ENCODE data around the gene PCDHGA5. TPM values are rescaled to one million over a fixed set of nuclear protein-coding genes. Genes with fewer than 3 reads are reported as not detected.
"Not testable (repeated sequence)": the region's sequence is repeated elsewhere in the genome, so short reads cannot be mapped to it uniquely, and the experiment has no call there.

PCDHGA5 gene
- total and polyA plus RNA-seq, 3 donors from 2014 or later = 1.5 to 12.2 (median 9.4) TPM

DNA sequence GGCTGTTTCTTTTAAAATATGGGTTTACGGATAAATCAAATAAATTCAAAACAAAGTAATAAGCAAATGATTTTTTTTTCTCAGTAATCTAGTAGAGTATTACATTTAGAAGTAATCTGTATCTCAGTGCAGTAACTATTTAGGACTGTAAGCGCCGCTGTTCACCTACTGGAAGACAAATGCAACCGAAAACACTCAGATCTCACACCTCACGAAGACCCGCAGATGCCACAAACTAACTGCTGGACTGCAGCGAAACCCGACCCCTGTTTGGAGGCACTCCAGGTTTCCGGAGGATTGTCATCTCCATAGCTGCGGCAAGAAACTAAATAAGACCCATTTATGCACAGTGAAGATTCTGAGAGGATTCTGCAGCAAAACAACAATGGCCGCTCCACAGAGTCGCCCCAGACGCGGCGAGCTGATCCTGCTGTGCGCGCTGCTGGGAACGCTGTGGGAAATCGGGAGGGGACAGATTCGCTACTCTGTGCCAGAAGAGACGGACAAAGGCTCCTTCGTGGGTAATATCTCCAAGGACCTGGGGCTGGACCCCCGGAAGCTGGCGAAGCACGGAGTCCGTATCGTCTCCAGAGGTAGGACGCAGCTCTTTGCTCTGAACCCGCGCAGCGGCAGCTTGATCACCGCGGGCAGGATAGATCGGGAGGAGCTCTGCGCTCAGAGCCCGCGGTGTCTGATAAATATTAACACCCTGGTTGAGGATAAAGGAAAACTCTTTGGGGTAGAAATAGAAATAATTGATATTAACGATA is 28.7 kb downstream of the PCDHGA5 start, which contains the start of gene PCDHGA8:
Gene PCDHGA8, plus strand, starts transcription at position 205 of the 770 bp plus-strand sequence. Its CDS starts 181 bp downstream, at position 386.
- no peak for DNase-seq
- 25 to 28% methylated on average over 33 to 38 of the region's 38 CpGs for WGBS, 2 donors
- no peaks in the 10 kb centered on the region for H3K9me3 ChIP-seq
- peak within 1 kb of the TSS in 1 of 2 donors; percentile 38 for H3K4me3 ChIP-seq
- H3K27me3 ChIP-seq = no peaks in the 10 kb centered on the region
- H3K4me1 ChIP-seq = no peaks in the 10 kb centered on the region
- H3K27ac ChIP-seq = no peak within 1 kb of the TSS
- intact Hi-C loops (cut with DNase I; ENCODE audit: low total_unique reads) = no loop called here
- H3K36me3 ChIP-seq (ENCODE audit: low read depth, missing control alignments) = no peaks in the 10 kb centered on the region
- TF ChIP-seq POLR2A (IDR thresholded peaks at IDR 0.05) = no peak
- TF ChIP-seq, protein P1, sequence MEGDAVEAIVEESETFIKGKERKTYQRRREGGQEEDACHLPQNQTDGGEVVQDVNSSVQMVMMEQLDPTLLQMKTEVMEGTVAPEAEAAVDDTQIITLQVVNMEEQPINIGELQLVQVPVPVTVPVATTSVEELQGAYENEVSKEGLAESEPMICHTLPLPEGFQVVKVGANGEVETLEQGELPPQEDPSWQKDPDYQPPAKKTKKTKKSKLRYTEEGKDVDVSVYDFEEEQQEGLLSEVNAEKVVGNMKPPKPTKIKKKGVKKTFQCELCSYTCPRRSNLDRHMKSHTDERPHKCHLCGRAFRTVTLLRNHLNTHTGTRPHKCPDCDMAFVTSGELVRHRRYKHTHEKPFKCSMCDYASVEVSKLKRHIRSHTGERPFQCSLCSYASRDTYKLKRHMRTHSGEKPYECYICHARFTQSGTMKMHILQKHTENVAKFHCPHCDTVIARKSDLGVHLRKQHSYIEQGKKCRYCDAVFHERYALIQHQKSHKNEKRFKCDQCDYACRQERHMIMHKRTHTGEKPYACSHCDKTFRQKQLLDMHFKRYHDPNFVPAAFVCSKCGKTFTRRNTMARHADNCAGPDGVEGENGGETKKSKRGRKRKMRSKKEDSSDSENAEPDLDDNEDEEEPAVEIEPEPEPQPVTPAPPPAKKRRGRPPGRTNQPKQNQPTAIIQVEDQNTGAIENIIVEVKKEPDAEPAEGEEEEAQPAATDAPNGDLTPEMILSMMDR (IDR thresholded peaks at IDR 0.05) = no peak

DNA sequence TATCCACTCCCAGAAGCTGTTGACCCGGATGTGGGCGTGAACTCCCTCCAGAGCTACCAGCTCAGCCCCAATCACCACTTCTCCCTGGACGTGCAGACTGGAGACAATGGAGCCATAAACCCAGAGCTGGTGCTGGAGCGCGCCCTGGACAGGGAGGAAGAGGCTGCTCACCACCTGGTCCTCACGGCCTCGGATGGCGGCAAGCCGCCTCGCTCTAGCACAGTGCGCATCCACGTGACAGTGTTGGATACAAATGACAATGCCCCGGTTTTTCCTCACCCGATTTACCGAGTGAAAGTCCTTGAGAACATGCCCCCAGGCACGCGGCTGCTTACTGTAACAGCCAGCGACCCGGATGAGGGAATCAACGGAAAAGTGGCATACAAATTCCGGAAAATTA is 29.3 kb downstream of the PCDHGA5 start:
- Histone ChIP-seq H3K4me1 (no peaks in the 10 kb centered on the region), H3K4me3 (peak overlapping the region in 1 of 2 donors; percentile 38), H3K27ac (no peak overlapping the region), H3K9me3 (no peaks in the 10 kb centered on the region), H3K27me3 (no peaks in the 10 kb centered on the region), H3K36me3 (ENCODE audit: low read depth, missing control alignments) (no peaks in the 10 kb centered on the region)
- intact Hi-C loops (cut with DNase I; ENCODE audit: low total_unique reads) = no loop called here
- no peak for DNase-seq
- WGBS, 2 donors = 24 to 33% methylated on average over 21 of the region's 21 CpGs
- TF ChIP-seq, protein P1 (IDR thresholded peaks at IDR 0.05) = no peak
- no peak for TF ChIP-seq POLR2A (IDR thresholded peaks at IDR 0.05)

DNA sequence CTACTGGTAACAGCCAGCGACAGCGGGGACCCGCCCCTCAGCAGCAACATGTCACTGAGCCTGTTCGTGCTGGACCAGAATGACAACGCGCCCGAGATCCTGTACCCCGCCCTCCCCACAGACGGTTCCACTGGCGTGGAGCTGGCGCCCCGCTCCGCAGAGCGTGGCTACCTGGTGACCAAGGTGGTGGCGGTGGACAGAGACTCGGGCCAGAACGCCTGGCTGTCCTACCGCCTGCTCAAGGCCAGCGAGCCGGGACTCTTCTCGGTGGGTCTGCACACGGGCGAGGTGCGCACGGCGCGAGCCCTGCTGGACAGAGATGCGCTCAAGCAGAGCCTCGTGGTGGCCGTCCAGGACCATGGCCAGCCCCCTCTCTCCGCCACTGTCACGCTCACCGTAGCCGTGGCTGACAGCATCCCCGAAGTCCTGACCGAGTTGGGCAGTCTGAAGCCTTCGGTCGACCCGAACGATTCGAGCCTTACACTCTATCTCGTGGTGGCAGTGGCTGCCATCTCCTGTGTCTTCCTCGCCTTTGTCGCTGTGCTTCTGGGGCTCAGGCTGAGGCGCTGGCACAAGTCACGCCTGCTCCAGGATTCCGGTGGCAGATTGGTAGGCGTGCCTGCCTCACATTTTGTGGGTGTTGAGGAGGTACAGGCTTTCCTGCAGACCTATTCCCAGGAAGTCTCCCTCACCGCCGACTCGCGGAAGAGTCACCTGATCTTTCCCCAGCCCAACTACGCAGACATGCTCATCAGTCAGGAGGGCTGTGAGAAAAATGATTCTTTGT is 30.6 kb downstream of the PCDHGA5 start:
- intact Hi-C loops (cut with DNase I; ENCODE audit: low total_unique reads); H3K27me3 ChIP-seq; DNase-seq; H3K4me3 ChIP-seq; H3K36me3 ChIP-seq (ENCODE audit: low read depth, missing control alignments); H3K4me1 ChIP-seq; H3K27ac ChIP-seq; H3K9me3 ChIP-seq: not testable (repeated sequence)
- WGBS, 2 donors = 32 to 34% methylated on average over 13 to 51 of the region's 53 CpGs

DNA sequence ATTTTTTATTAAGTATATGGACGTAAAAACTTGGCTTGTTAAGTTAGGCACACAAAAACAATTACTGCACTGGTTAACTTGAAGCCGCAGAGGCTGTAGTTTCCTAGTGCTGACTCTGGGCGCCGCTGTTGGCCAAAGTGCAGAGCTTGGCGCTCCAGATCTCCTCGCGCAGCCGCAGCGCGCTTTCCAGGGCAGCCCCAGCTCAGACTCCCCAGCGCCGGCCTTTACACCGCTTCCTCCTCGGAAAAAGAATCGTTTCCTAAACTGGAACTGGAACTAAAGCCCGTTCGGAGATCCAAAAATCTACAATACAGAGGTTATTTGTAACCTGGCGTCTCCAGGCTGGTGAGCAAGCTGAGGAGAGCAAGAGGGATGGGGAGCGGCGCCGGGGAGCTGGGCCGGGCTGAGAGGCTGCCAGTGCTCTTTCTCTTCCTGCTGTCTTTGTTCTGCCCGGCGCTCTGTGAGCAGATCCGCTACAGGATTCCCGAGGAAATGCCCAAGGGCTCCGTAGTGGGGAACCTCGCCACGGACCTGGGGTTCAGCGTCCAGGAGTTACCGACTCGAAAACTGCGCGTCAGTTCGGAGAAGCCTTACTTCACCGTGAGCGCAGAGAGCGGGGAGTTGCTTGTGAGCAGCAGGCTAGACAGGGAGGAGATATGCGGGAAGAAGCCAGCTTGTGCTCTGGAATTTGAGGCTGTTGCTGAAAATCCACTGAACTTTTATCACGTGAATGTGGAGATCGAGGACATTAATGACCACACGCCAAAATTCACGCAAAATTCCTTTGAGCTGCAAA is 34.0 kb downstream of the PCDHGA5 start, which contains the start of gene PCDHGB5:
Gene PCDHGB5, plus strand, starts transcription at position 192 of the 796 bp plus-strand sequence. Its CDS starts 181 bp downstream, at position 373.
- peak within 1 kb of the TSS in 1 of 2 donors; percentile 33 for H3K4me3 ChIP-seq
- H3K27me3 ChIP-seq; H3K4me1 ChIP-seq; H3K27ac ChIP-seq; H3K36me3 ChIP-seq (ENCODE audit: low read depth, missing control alignments); intact Hi-C loops (cut with DNase I; ENCODE audit: low total_unique reads); H3K9me3 ChIP-seq: not testable (repeated sequence)
- TF ChIP-seq, protein P1 (IDR thresholded peaks at IDR 0.05) = peak; percentile 55 to 67 (median 59)
- 4 to 5% methylated on average over 21 to 28 of the region's 43 CpGs for WGBS, 2 donors
- DNase-seq = peak; percentile 78

Data from testis (tissue), 3 donors.